ENCODE data around the gene APOL3. TPM values are rescaled to one million over a fixed set of nuclear protein-coding genes. Genes with fewer than 3 reads are reported as not detected.
"Not testable (repeated sequence)": the region's sequence is repeated elsewhere in the genome, so short reads cannot be mapped to it uniquely, and the experiment has no call there.

The APOL3 gene
- total RNA-seq, 4 donors from 2014 or later = 14.8 to 98.2 (median 16.5) TPM

GRCh38 chr22:36106910-36107309 lies 53.6 kb downstream of the APOL3 start:
- H3K27ac ChIP-seq = no peak overlapping the region
- H3K4me3 ChIP-seq = no peak overlapping the region
- no peaks in the 10 kb centered on the region for H3K36me3 ChIP-seq
- H3K27me3 ChIP-seq = no peaks in the 10 kb centered on the region
- no peak for DNase-seq
- TF ChIP-seq CTCF (IDR thresholded peaks at IDR 0.05) (no peak), POLR2A (IDR thresholded peaks at IDR 0.05) (no peak)
- H3K9me3 ChIP-seq = no peaks in the 10 kb centered on the region
- no peaks in the 10 kb centered on the region for H3K4me1 ChIP-seq

- Histone ChIP-seq H3K36me3 (no peaks in the 10 kb centered on the region), H3K27me3 (no peaks in the 10 kb centered on the region), H3K9me3 (no peaks in the 10 kb centered on the region), H3K4me3 (no peak overlapping the region), H3K27ac (no peak overlapping the region), H3K4me1 (no peaks in the 10 kb centered on the region)
- TF ChIP-seq POLR2A (IDR thresholded peaks at IDR 0.05) (no peak), CTCF (IDR thresholded peaks at IDR 0.05) (no peak)
- DNase-seq = no peak
Observed at GRCh38 chr22:36104988-36105387, 55.6 kb downstream of the APOL3 start.

- H3K36me3 ChIP-seq = no peaks in the 10 kb centered on the region
- TF ChIP-seq POLR2A (IDR thresholded peaks at IDR 0.05) (no peak), CTCF (IDR thresholded peaks at IDR 0.05) (no peak)
- H3K4me1 ChIP-seq = no peaks in the 10 kb centered on the region
- DNase-seq = no peak
- H3K27me3 ChIP-seq = no peaks in the 10 kb centered on the region
- H3K4me3 ChIP-seq = no peak overlapping the region
- no peak overlapping the region for H3K27ac ChIP-seq
- H3K9me3 ChIP-seq = no peaks in the 10 kb centered on the region
Observed at GRCh38 chr22:36104435-36104834, 56.1 kb downstream of the APOL3 start.

GRCh38 chr22:36103891-36104290 lies 56.7 kb downstream of the APOL3 start:
- H3K4me3 ChIP-seq = no peak overlapping the region
- no peak overlapping the region for H3K27ac ChIP-seq
- H3K9me3 ChIP-seq = no peaks in the 10 kb centered on the region
- no peaks in the 10 kb centered on the region for H3K27me3 ChIP-seq
- no peaks in the 10 kb centered on the region for H3K4me1 ChIP-seq
- no peaks in the 10 kb centered on the region for H3K36me3 ChIP-seq
- no peak for TF ChIP-seq CTCF (IDR thresholded peaks at IDR 0.05)
- TF ChIP-seq POLR2A (IDR thresholded peaks at IDR 0.05) = no peak
- DNase-seq = no peak

GRCh38 chr22:36102995-36103394 lies 57.6 kb downstream of the APOL3 start:
- Histone ChIP-seq H3K27me3 (no peaks in the 10 kb centered on the region), H3K4me1 (no peaks in the 10 kb centered on the region), H3K36me3 (no peaks in the 10 kb centered on the region), H3K27ac (no peak overlapping the region), H3K4me3 (no peak overlapping the region), H3K9me3 (no peaks in the 10 kb centered on the region)
- TF ChIP-seq CTCF (IDR thresholded peaks at IDR 0.05) (no peak), POLR2A (IDR thresholded peaks at IDR 0.05) (no peak)
- DNase-seq = no peak

- no peak for TF ChIP-seq CTCF (IDR thresholded peaks at IDR 0.05)
- TF ChIP-seq POLR2A (IDR thresholded peaks at IDR 0.05) = no peak
- no peaks in the 10 kb centered on the region for H3K27me3 ChIP-seq
Observed at GRCh38 chr22:36101756-36102155, 58.8 kb downstream of the APOL3 start.

GRCh38 chr22:36100908-36101307 lies 59.6 kb downstream of the APOL3 start:
- not testable (repeated sequence) for H3K27ac ChIP-seq, H3K27me3 ChIP-seq, H3K4me1 ChIP-seq, H3K9me3 ChIP-seq, DNase-seq, H3K36me3 ChIP-seq, H3K4me3 ChIP-seq

More at GRCh38 chr22:36101756-36102155, 58.8 kb downstream of the APOL3 start:
- H3K9me3 ChIP-seq = no peaks in the 10 kb centered on the region
- no peak overlapping the region for H3K4me3 ChIP-seq
- no peaks in the 10 kb centered on the region for H3K36me3 ChIP-seq
- H3K27ac ChIP-seq = no peak overlapping the region
- DNase-seq = no peak
- no peaks in the 10 kb centered on the region for H3K4me1 ChIP-seq

Data from Peyer's patch (tissue), 4 donors.